Tibial nerve (tissue), 4 donors: ENCODE results near the gene GRID1.

Experiments used
- EP300 ChIP-seq, 2 donors: sonication (generic); formaldehyde crosslinking; IDR thresholded peaks; one replicate each; pipeline ENCODE4 v1.6.1; 2017; ENCODE audit warnings: antibody characterized with exemption in 2 of 2, mild to moderate bottlenecking in 1 of 2
- TF ChIP-seq, protein P1 (sequence below), 5 experiments: fragments of 200-600 bp in 3 of 5; fragments of 450-650 bp in 2 of 5; sonication (generic) in 3 of 5; IDR thresholded peaks; one replicate each; pipeline ENCODE4 v1.5.1; 2016 to 2019; ENCODE audit warnings: antibody characterized with exemption in 5 of 5, mild to moderate bottlenecking in 3 of 5, moderate library complexity in 2 of 5

DNA sequence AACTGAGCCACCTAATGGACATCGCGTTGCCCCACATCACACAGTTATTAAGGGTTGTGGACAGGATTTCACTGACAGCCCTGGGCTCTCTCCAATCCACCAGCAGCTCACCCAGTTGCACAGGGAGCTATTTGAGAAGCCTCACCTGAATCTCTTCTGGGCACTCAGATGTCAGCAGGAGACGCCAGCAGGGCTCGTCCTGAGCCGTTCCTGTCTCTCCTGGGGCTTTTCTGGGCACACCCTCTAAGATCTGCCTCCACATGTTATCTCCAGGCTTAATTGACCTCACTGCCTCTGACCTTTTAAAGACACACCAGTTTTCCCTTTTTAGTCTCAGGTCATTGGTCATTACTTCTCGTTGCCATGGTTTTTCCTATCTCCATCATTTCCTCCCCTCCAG is 63.0 kb downstream of the GRID1 start:
- TF ChIP-seq, protein P1, sequence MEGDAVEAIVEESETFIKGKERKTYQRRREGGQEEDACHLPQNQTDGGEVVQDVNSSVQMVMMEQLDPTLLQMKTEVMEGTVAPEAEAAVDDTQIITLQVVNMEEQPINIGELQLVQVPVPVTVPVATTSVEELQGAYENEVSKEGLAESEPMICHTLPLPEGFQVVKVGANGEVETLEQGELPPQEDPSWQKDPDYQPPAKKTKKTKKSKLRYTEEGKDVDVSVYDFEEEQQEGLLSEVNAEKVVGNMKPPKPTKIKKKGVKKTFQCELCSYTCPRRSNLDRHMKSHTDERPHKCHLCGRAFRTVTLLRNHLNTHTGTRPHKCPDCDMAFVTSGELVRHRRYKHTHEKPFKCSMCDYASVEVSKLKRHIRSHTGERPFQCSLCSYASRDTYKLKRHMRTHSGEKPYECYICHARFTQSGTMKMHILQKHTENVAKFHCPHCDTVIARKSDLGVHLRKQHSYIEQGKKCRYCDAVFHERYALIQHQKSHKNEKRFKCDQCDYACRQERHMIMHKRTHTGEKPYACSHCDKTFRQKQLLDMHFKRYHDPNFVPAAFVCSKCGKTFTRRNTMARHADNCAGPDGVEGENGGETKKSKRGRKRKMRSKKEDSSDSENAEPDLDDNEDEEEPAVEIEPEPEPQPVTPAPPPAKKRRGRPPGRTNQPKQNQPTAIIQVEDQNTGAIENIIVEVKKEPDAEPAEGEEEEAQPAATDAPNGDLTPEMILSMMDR (IDR thresholded peaks at IDR 0.05) = no peak
- no peak for TF ChIP-seq EP300 (IDR thresholded peaks at IDR 0.05)
